Measurements from ENCODE around the gene MRC2.

The MRC2 gene

DNA sequence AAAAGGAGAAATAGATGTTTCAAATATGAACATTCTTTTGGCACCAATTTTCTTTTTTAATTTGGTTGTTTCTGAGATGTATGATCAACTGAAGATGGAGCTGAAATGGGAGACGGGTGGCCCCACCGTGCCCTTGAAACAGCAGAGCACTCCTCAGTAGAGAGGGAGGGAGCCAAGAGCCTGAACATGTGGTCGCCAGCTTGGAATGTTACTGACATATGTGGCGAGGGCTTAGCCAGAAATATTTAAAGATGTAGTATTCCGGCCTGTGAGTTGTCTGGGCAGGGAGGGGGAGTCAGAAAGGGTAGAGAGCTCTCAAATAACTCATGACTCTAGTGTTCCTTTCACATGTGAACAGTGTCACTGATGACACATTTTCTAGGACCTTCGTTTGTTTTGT lies 13.3 kb upstream of the MRC2 start:
- no peak overlapping the region for H2AFZ ChIP-seq (ENCODE audit: low read depth, low read length)
- H3K36me3 ChIP-seq (ENCODE audit: insufficient read depth, low read length): peaks cover 61% of the 10 kb centered on the region
- DNase-seq (no peak), ATAC-seq (ENCODE audit: insufficient read depth, low read depth) (no peak)
- no peaks in the 10 kb centered on the region for H3K9me3 ChIP-seq (ENCODE audit: insufficient read depth, low read length, severe bottlenecking)
- no peaks in the 10 kb centered on the region for H3K4me1 ChIP-seq (ENCODE audit: insufficient read depth, low read length)
- no peak overlapping the region for H3K9ac ChIP-seq (ENCODE audit: low read depth, low read length)
- H3K27me3 ChIP-seq (ENCODE audit: insufficient read depth, low read length, poor library complexity): no peaks in the 10 kb centered on the region
- TF ChIP-seq EZH2 (IDR thresholded peaks at IDR 0.05; ENCODE audit: borderline replicate concordance, low read depth, low read length, severe bottlenecking) (no peak), CTCF (IDR thresholded peaks at IDR 0.05; ENCODE audit: borderline replicate concordance, extremely low read depth, low read length, poor library complexity, severe bottlenecking) (no peak)
- peaks cover 12% of the 10 kb centered on the region; the same call in 1 of the 2 replicates for H4K20me1 ChIP-seq (ENCODE audit: insufficient read depth, low read length)
- no peak overlapping the region for H3K4me2 ChIP-seq (ENCODE audit: insufficient read depth, low read length)
- H3K4me3 ChIP-seq (ENCODE audit: low read depth in 1 of 2, low read length in 2 of 2): no peak overlapping the region
- H3K79me2 ChIP-seq (ENCODE audit: insufficient read depth, low read length): no peaks in the 10 kb centered on the region
- H3K27ac ChIP-seq (ENCODE audit: low read length): no peak overlapping the region

DNA sequence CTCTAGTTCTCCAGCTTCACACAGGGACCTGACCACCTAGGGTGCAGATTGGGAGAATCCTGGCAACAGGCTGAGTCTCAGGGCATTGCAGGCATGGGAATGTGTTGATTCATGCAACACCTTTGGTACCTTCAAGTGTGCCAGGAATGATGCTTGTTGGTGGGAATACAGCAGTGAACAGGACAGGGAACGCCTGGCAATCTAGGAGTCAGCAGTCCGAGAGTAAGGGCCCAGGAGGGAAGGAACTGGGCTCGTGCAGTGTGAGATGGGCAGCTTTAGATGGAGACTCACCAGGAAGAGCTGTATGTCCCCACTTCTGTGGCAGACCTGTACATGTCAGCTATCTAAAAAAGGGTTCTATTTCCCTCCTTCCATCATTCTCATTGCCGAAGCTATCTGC lies 12.0 kb upstream of the MRC2 start:
- H2AFZ ChIP-seq (ENCODE audit: low read depth, low read length): no peak overlapping the region
- H3K4me3 ChIP-seq (ENCODE audit: low read depth in 1 of 2, low read length in 2 of 2): no peak overlapping the region
- no peaks in the 10 kb centered on the region for H3K27me3 ChIP-seq (ENCODE audit: insufficient read depth, low read length, poor library complexity)
- no peaks in the 10 kb centered on the region for H3K9me3 ChIP-seq (ENCODE audit: insufficient read depth, low read length, severe bottlenecking)
- no peak overlapping the region for H3K27ac ChIP-seq (ENCODE audit: low read length)
- no peak overlapping the region for H3K9ac ChIP-seq (ENCODE audit: low read depth, low read length)
- peaks cover 47% of the 10 kb centered on the region for H3K36me3 ChIP-seq (ENCODE audit: insufficient read depth, low read length)
- no peaks in the 10 kb centered on the region for H3K79me2 ChIP-seq (ENCODE audit: insufficient read depth, low read length)
- no peak overlapping the region for H3K4me2 ChIP-seq (ENCODE audit: insufficient read depth, low read length)
- H3K4me1 ChIP-seq (ENCODE audit: insufficient read depth, low read length): no peaks in the 10 kb centered on the region
- TF ChIP-seq EZH2 (IDR thresholded peaks at IDR 0.05; ENCODE audit: borderline replicate concordance, low read depth, low read length, severe bottlenecking) (no peak), CTCF (IDR thresholded peaks at IDR 0.05; ENCODE audit: borderline replicate concordance, extremely low read depth, low read length, poor library complexity, severe bottlenecking) (no peak)
- DNase-seq (no peak), ATAC-seq (ENCODE audit: insufficient read depth, low read depth) (no peak)
- H4K20me1 ChIP-seq (ENCODE audit: insufficient read depth, low read length): peaks cover 12% of the 10 kb centered on the region

- DNase-seq: no peak
- no peaks in the 10 kb centered on the region for H3K4me1 ChIP-seq (ENCODE audit: insufficient read depth, low read length)
- ATAC-seq (ENCODE audit: insufficient read depth, low read depth): 0 out of 3 replicates have a peak, but pooled peaks have one; percentile 23
- H2AFZ ChIP-seq (ENCODE audit: low read depth, low read length): no peak overlapping the region
- no peak overlapping the region for H3K4me3 ChIP-seq (ENCODE audit: low read depth in 1 of 2, low read length in 2 of 2)
- peaks cover 12% of the 10 kb centered on the region for H4K20me1 ChIP-seq (ENCODE audit: insufficient read depth, low read length)
- H3K36me3 ChIP-seq (ENCODE audit: insufficient read depth, low read length): peaks cover 32% of the 10 kb centered on the region
- no peaks in the 10 kb centered on the region for H3K27me3 ChIP-seq (ENCODE audit: insufficient read depth, low read length, poor library complexity)
- no peaks in the 10 kb centered on the region for H3K9me3 ChIP-seq (ENCODE audit: insufficient read depth, low read length, severe bottlenecking)
- no peak overlapping the region for H3K9ac ChIP-seq (ENCODE audit: low read depth, low read length)
- H3K4me2 ChIP-seq (ENCODE audit: insufficient read depth, low read length): no peak overlapping the region
- H3K27ac ChIP-seq (ENCODE audit: low read length): no peak overlapping the region
- no peaks in the 10 kb centered on the region for H3K79me2 ChIP-seq (ENCODE audit: insufficient read depth, low read length)
- TF ChIP-seq CTCF (IDR thresholded peaks at IDR 0.05; ENCODE audit: borderline replicate concordance, extremely low read depth, low read length, poor library complexity, severe bottlenecking) (no peak), EZH2 (IDR thresholded peaks at IDR 0.05; ENCODE audit: borderline replicate concordance, low read depth, low read length, severe bottlenecking) (no peak)
Observed at GRCh38 chr17:62616993-62617893, 10.2 kb upstream of the MRC2 start.
